GM23338 (cell line): ENCODE measurements around the gene MYO5A. TPM values are rescaled to one million over a fixed set of nuclear protein-coding genes. Genes with fewer than 3 reads are reported as not detected.

ENCODE experiments used
- CREB1 ChIP-seq: fragments of 250-450 bp; sonication (Bioruptor Pico); IDR thresholded peaks from 2 replicates; pipeline ENCODE4 v1.5.0; 2020; ENCODE audit warnings: low read depth, mild to moderate bottlenecking, moderate library complexity
- CTCF ChIP-seq, 2 experiments: fragments of 200-600 bp in 1 of 2; sonication (generic) in 1 of 2; conservative IDR thresholded peaks; 2 replicates each; pipeline versions ENCODE4 v1.5.1 to v1.6.1; 2016 to 2017; ENCODE audit warnings: antibody characterized with exemption in 2 of 2, low read depth in 2 of 2, mild to moderate bottlenecking in 2 of 2, moderate library complexity in 1 of 2
- EZH2phosphoT487 ChIP-seq: fragments of 200-600 bp; sonication (generic); IDR thresholded peaks from one replicate; pipeline ENCODE4 v1.8.1; 2018; ENCODE audit warnings: antibody characterized with exemption; ENCODE audit not compliant: unreplicated experiment
- JUNB ChIP-seq: IDR thresholded peaks from one replicate; pipeline ENCODE4 v1.6.1; 2016; ENCODE audit warnings: antibody characterized with exemption; ENCODE audit not compliant: unreplicated experiment
- NANOG ChIP-seq: IDR thresholded peaks from 2 replicates; pipeline ENCODE4 v1.6.1; 2016; ENCODE audit warnings: antibody characterized with exemption, borderline replicate concordance
- POLR2AphosphoS5 ChIP-seq: IDR thresholded peaks from 2 replicates; pipeline ENCODE4 v1.6.1; 2016; ENCODE audit warnings: antibody characterized with exemption, low read depth
- REST ChIP-seq: IDR thresholded peaks from one replicate; pipeline ENCODE4 v1.6.1; 2018; ENCODE audit warnings: antibody characterized with exemption; ENCODE audit not compliant: unreplicated experiment
- ZNF114 ChIP-seq: fragments of 250-450 bp; sonication (Bioruptor Pico); IDR thresholded peaks from 2 replicates; pipeline ENCODE4 v1.5.0; 2020; ENCODE audit warnings: mild to moderate bottlenecking, moderate library complexity
- ZNF331 ChIP-seq: fragments of 250-450 bp; sonication (Bioruptor Pico); IDR thresholded peaks from 2 replicates; pipeline ENCODE4 v1.5.0; 2020; ENCODE audit warnings: low read depth, mild to moderate bottlenecking, moderate library complexity
- polyA plus RNA-seq: library from polyadenylated mRNA; unstranded; fragments of >200 nt; fragmentation: Nextera tagmentation; extraction: Ambion mirVana; gene quantifications from 2 replicates; pipeline ENCODE4 v1.2.1, GENCODE V29; 2016
- total RNA-seq: library from RNA; depleted of rRNA; stranded (reverse); fragments of >200 nt; shearing (Covaris generic); gene quantifications from 2 replicates; pipeline ENCODE4 v1.2.3, GENCODE V29; 2014
- TF ChIP-seq, protein P1 (sequence below): fragments of 250-450 bp; sonication (Bioruptor Pico); IDR thresholded peaks from 2 replicates; pipeline ENCODE4 v1.5.0; 2020; ENCODE audit warnings: mild to moderate bottlenecking, moderate library complexity

Gene MYO5A
- total and polyA plus RNA-seq, 2 experiments from 2014 or later = 5.7 to 31.8 TPM

GRCh38 chr15:52441841-52442240 lies 86.8 kb downstream of the MYO5A start (continued):
- TF ChIP-seq, protein P1, sequence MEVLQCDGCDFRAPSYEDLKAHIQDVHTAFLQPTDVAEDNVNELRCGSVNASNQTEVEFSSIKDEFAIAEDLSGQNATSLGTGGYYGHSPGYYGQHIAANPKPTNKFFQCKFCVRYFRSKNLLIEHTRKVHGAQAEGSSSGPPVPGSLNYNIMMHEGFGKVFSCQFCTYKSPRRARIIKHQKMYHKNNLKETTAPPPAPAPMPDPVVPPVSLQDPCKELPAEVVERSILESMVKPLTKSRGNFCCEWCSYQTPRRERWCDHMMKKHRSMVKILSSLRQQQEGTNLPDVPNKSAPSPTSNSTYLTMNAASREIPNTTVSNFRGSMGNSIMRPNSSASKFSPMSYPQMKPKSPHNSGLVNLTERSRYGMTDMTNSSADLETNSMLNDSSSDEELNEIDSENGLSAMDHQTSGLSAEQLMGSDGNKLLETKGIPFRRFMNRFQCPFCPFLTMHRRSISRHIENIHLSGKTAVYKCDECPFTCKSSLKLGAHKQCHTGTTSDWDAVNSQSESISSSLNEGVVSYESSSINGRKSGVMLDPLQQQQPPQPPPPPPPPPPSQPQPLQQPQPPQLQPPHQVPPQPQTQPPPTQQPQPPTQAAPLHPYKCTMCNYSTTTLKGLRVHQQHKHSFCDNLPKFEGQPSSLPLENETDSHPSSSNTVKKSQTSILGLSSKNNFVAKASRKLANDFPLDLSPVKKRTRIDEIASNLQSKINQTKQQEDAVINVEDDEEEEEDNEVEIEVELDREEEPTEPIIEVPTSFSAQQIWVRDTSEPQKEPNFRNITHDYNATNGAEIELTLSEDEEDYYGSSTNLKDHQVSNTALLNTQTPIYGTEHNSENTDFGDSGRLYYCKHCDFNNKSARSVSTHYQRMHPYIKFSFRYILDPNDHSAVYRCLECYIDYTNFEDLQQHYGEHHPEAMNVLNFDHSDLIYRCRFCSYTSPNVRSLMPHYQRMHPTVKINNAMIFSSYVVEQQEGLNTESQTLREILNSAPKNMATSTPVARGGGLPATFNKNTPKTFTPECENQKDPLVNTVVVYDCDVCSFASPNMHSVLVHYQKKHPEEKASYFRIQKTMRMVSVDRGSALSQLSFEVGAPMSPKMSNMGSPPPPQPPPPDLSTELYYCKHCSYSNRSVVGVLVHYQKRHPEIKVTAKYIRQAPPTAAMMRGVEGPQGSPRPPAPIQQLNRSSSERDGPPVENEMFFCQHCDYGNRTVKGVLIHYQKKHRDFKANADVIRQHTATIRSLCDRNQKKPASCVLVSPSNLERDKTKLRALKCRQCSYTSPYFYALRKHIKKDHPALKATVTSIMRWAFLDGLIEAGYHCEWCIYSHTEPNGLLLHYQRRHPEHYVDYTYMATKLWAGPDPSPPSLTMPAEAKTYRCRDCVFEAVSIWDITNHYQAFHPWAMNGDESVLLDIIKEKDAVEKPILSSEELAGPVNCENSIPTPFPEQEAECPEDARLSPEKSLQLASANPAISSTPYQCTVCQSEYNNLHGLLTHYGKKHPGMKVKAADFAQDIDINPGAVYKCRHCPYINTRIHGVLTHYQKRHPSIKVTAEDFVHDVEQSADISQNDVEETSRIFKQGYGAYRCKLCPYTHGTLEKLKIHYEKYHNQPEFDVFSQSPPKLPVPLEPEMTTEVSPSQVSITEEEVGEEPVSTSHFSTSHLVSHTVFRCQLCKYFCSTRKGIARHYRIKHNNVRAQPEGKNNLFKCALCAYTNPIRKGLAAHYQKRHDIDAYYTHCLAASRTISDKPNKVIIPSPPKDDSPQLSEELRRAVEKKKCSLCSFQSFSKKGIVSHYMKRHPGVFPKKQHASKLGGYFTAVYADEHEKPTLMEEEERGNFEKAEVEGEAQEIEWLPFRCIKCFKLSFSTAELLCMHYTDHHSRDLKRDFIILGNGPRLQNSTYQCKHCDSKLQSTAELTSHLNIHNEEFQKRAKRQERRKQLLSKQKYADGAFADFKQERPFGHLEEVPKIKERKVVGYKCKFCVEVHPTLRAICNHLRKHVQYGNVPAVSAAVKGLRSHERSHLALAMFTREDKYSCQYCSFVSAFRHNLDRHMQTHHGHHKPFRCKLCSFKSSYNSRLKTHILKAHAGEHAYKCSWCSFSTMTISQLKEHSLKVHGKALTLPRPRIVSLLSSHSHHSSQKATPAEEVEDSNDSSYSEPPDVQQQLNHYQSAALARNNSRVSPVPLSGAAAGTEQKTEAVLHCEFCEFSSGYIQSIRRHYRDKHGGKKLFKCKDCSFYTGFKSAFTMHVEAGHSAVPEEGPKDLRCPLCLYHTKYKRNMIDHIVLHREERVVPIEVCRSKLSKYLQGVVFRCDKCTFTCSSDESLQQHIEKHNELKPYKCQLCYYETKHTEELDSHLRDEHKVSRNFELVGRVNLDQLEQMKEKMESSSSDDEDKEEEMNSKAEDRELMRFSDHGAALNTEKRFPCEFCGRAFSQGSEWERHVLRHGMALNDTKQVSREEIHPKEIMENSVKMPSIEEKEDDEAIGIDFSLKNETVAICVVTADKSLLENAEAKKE = no peak
- TF ChIP-seq CTCF (conservative IDR thresholded peaks at IDR 0.05; ENCODE audit: low read depth in 2 of 2) (no peak), CREB1 (CRISPR knock-in tag) (no peak), EZH2phosphoT487 (no peak), NANOG (no peak), ZNF331 (CRISPR knock-in tag) (no peak), JUNB (no peak), ZNF114 (CRISPR knock-in tag) (no peak), REST (no peak), POLR2AphosphoS5 (no peak)
